ENCODE results near the gene BUD13. TPM values are rescaled to one million over a fixed set of nuclear protein-coding genes. Genes with fewer than 3 reads are reported as not detected.

BUD13 gene
- total RNA-seq, 1 experiment from 2014 or later = 22.9 TPM

GRCh38 chr11:116813170-116813569 lies 40.4 kb upstream of the BUD13 start:
- Histone ChIP-seq H3K27me3 (ENCODE audit: insufficient read depth, low read length) (no peaks in the 10 kb centered on the region), H3K4me2 (ENCODE audit: low read length) (no peak overlapping the region), H3K4me3 (replicated peaks in 1 of 2; ENCODE audit: low read depth in 1 of 2, low read length in 2 of 2) (no peak overlapping the region), H2AFZ (ENCODE audit: low read depth, low read length, poor library complexity, severe bottlenecking) (no peak overlapping the region), H4K20me1 (ENCODE audit: insufficient read depth) (no peaks in the 10 kb centered on the region), H3K9ac (ENCODE audit: low read length) (no peak overlapping the region), H3K9me3 (ENCODE audit: control insufficient read depth in 1 of 2, insufficient read depth in 1 of 2, low read depth in 1 of 2, low read length in 2 of 2) (no peaks in the 10 kb centered on the region), H3K79me2 (ENCODE audit: insufficient read depth, low read length) (no peaks in the 10 kb centered on the region), H3K36me3 (ENCODE audit: control insufficient read depth in 1 of 2, insufficient read depth in 2 of 2, low read length in 2 of 2) (no peaks in the 10 kb centered on the region; a peak in 1 of 4 replicates), H3K27ac (ENCODE audit: low read depth, low read length) (no peak overlapping the region), H3K4me1 (ENCODE audit: control insufficient read depth in 1 of 2, insufficient read depth in 2 of 2, low read length in 2 of 2) (no peaks in the 10 kb centered on the region), H3K9me2 (ENCODE audit: insufficient read depth) (no peaks in the 10 kb centered on the region)
- no peak for ATAC-seq
- RAD21 ChIA-PET (ENCODE audit: low non-redundant PET in 1 of 2, low total read pairs in 2 of 2, uncharacterized antibody in 2 of 2, unreplicated experiment in 2 of 2) = no interaction called here
- no TSS peak for BruUV-seq (replicated peaks)
- CTCF ChIA-PET = interaction anchor here (0.5 to 1.0 kb wide), 2 partner anchors 22 to 326 kb away, joined by 3 read pairs; partner anchors contain the start of gene APOA5
- intact Hi-C loops (cut with micrococcal nuclease) = no loop called here
- no peak for DNase-seq (ENCODE audit: low read depth, low spot score)
- POLR2A ChIA-PET = no interaction called here
- TF ChIP-seq CBX3 (IDR thresholded peaks at IDR 0.05; ENCODE audit: low read depth) (no peak), SRF (IDR thresholded peaks at IDR 0.05; ENCODE audit: low read depth) (no peak), CTCF (IDR thresholded peaks at IDR 0.05 in 2 of 3, conservative IDR thresholded peaks at IDR 0.05 in 1 of 3; ENCODE audit: borderline replicate concordance in 1 of 3, insufficient read depth in 1 of 3, low read depth in 2 of 3, low read length in 2 of 3) (no peak), MAX (IDR thresholded peaks at IDR 0.05) (no peak), TCF7L2 (IDR thresholded peaks at IDR 0.05; ENCODE audit: borderline replicate concordance, extremely low read depth, insufficient read depth, insufficient read length) (no peak), EZH2phosphoT487 (IDR thresholded peaks at IDR 0.05; ENCODE audit: borderline replicate concordance) (no peak), ZBTB33 (IDR thresholded peaks at IDR 0.05; ENCODE audit: extremely low read depth, insufficient replicate concordance, low read length) (no peak), RAD21 (IDR thresholded peaks at IDR 0.05; ENCODE audit: low read depth) (no peak), EZH2 (IDR thresholded peaks at IDR 0.05) (no peak), ATF3 (IDR thresholded peaks at IDR 0.05) (no peak), SP1 (IDR thresholded peaks at IDR 0.05; ENCODE audit: low read depth) (no peak)

All from HCT116 (cell line).